DND-41 (cell line): ENCODE results near the gene MAN2C1.

ENCODE experiments used
- EZH2 ChIP-seq: IDR thresholded peaks from 3 replicates; pipeline ENCODE4 v1.6.1; 2012; ENCODE audit warnings: borderline replicate concordance, low read depth, mild to moderate bottlenecking, moderate library complexity, low read length, inconsistent platforms; ENCODE audit not compliant: severe bottlenecking
- TF ChIP-seq, protein P1 (sequence below): IDR thresholded peaks from 2 replicates; pipeline ENCODE4 v1.5.1; 2012; ENCODE audit warnings: borderline replicate concordance, low read length, moderate library complexity, mild to moderate bottlenecking; ENCODE audit not compliant: poor library complexity, severe bottlenecking; ENCODE audit errors: extremely low read depth

DNA sequence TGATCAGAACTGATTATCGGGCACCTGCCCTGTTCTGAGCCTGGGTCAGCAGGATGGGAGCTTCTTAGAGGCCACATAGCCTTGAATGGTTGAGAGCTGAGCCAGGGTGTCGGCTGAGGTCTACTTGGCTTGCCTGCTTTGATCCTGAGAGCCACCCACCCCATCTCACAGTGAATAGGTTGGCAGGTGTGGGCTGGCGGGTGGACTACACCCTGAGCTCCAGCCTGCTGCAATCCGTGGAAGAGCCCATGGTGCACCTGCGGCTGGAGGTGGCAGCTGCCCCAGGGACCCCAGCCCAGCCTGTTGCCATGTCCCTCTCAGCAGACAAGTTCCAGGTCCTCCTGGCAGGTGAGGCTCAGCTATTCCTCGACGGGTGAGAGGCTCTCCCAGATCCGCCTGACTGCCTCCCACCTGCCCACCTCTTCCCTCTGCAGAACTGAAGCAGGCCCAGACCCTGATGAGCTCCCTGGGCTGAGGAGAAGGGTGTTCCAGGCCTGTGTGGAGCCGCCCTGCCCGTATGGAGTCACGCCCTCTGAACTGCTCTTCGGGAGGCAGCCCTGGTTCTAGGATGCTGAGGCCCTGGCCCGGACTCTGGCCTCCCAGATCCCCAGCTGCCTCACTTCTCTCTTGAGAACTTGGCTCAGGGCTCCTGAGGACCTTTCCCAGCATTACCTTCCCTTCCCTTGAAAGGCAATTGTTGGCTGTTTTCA is 28.7 kb downstream of the MAN2C1 start:
- TF ChIP-seq, protein P1, sequence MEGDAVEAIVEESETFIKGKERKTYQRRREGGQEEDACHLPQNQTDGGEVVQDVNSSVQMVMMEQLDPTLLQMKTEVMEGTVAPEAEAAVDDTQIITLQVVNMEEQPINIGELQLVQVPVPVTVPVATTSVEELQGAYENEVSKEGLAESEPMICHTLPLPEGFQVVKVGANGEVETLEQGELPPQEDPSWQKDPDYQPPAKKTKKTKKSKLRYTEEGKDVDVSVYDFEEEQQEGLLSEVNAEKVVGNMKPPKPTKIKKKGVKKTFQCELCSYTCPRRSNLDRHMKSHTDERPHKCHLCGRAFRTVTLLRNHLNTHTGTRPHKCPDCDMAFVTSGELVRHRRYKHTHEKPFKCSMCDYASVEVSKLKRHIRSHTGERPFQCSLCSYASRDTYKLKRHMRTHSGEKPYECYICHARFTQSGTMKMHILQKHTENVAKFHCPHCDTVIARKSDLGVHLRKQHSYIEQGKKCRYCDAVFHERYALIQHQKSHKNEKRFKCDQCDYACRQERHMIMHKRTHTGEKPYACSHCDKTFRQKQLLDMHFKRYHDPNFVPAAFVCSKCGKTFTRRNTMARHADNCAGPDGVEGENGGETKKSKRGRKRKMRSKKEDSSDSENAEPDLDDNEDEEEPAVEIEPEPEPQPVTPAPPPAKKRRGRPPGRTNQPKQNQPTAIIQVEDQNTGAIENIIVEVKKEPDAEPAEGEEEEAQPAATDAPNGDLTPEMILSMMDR: no peak
- no peak for TF ChIP-seq EZH2
